Lung (tissue), 12 donors: ENCODE data around the gene PTPN14. TPM values are rescaled to one million over a fixed set of nuclear protein-coding genes. Genes with fewer than 3 reads are reported as not detected.

Experiments
- ATAC-seq: fragments of 200-7000 bp; cut with Tn5 transposase; one replicate; pipeline ENCODE4 v1.9.1; 2020; ENCODE audit warnings: moderate number of reproducible peaks; ENCODE audit not compliant: insufficient read depth, low FRiP score
- DNase-seq, 3 donors: peaks; one replicate each; pipeline ENCODE4 v3.0.0-alpha.2; 2013 to 2017
- H3K27ac ChIP-seq, 2 donors: one replicate each; pipeline ENCODE4 v1.5.1; 2013; ENCODE audit warnings: mild to moderate bottlenecking in 2 of 2, moderate library complexity in 2 of 2, control low read depth in 1 of 2, inconsistent platforms in 1 of 2, low read depth in 1 of 2, low read length in 1 of 2
- H3K27me3 ChIP-seq, 3 donors: one replicate each; pipeline ENCODE4 v1.5.1; 2013; ENCODE audit warnings: low read length in 2 of 3; ENCODE audit not compliant: control insufficient read depth in 3 of 3, insufficient read depth in 3 of 3
- H3K36me3 ChIP-seq, 4 donors: one replicate each; pipeline ENCODE4 v1.5.1; 2013; ENCODE audit warnings: low read length in 4 of 4, mild to moderate bottlenecking in 1 of 4, moderate library complexity in 1 of 4; ENCODE audit not compliant: control insufficient read depth in 4 of 4, insufficient read depth in 4 of 4
- H3K4me1 ChIP-seq, 5 donors: one replicate each; pipeline ENCODE4 v1.5.1; 2013; ENCODE audit warnings: low read length in 5 of 5, mild to moderate bottlenecking in 2 of 5, moderate library complexity in 1 of 5; ENCODE audit not compliant: control insufficient read depth in 5 of 5, insufficient read depth in 5 of 5
- H3K4me3 ChIP-seq: one replicate; pipeline ENCODE4 v1.5.1; 2013; ENCODE audit warnings: mild to moderate bottlenecking, control low read depth, moderate library complexity
- H3K9ac ChIP-seq, 2 donors: one replicate each; pipeline ENCODE4 v1.5.1; 2013; ENCODE audit warnings: low read length in 2 of 2, control low read depth in 1 of 2; ENCODE audit not compliant: insufficient read depth in 1 of 2
- H3K9me3 ChIP-seq, 4 donors: one replicate each; pipeline ENCODE4 v1.5.1; 2013; ENCODE audit warnings: low read length in 3 of 4, mild to moderate bottlenecking in 1 of 4, moderate library complexity in 1 of 4; ENCODE audit not compliant: control insufficient read depth in 4 of 4, insufficient read depth in 3 of 4
- WGBS, 2 donors: extraction: QIAGEN DNeasy Blood & Tissue Kit; methylation state at CpG; one replicate each; pipeline ENCODE4 v1.1.7; 2013; 5-methylcytosine and 5-hydroxymethylcytosine counted together
- polyA plus RNA-seq, 2 donors: library from polyadenylated mRNA; stranded (reverse); fragments of 200-250 nt; gene quantifications; one replicate each; pipeline ENCODE4 v1.2.1, GENCODE V29; 2013
- total RNA-seq, 2 donors: library from RNA; depleted of rRNA in 1 of 2; stranded (reverse); fragments of >200 nt in 1 of 2; gene quantifications; one replicate each; pipeline ENCODE4 v1.2.1, GENCODE V29; 2014 to 2021
- TF ChIP-seq, protein P1 (sequence below): IDR thresholded peaks from 2 replicates; pipeline ENCODE4 v1.5.1; 2012; ENCODE audit warnings: mild to moderate bottlenecking; ENCODE audit errors: control extremely low read depth, extremely low read depth
- donor health status: control.
- donor health status: control.
- donor health status: Bipolar disorder and iron deficiency.
- donor health status: healthy.
- donor health status: DM: yes; HTN: yes; CAD: no.

Gene PTPN14
- total and polyA plus RNA-seq, 4 donors, result 4.4 to 43.2 (median 15.2) TPM

GRCh38 chr1:214588963-214589597, 37.7 kb upstream of the PTPN14 start:
- TF ChIP-seq, protein P1, sequence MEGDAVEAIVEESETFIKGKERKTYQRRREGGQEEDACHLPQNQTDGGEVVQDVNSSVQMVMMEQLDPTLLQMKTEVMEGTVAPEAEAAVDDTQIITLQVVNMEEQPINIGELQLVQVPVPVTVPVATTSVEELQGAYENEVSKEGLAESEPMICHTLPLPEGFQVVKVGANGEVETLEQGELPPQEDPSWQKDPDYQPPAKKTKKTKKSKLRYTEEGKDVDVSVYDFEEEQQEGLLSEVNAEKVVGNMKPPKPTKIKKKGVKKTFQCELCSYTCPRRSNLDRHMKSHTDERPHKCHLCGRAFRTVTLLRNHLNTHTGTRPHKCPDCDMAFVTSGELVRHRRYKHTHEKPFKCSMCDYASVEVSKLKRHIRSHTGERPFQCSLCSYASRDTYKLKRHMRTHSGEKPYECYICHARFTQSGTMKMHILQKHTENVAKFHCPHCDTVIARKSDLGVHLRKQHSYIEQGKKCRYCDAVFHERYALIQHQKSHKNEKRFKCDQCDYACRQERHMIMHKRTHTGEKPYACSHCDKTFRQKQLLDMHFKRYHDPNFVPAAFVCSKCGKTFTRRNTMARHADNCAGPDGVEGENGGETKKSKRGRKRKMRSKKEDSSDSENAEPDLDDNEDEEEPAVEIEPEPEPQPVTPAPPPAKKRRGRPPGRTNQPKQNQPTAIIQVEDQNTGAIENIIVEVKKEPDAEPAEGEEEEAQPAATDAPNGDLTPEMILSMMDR, result no peak
- Histone ChIP-seq H3K4me3 (no peak overlapping the region), H3K27ac (no peak overlapping the region), H3K27me3 (no peaks in the 10 kb centered on the region), H3K36me3 (no peaks in the 10 kb centered on the region), H3K9me3 (no peaks in the 10 kb centered on the region), H3K9ac (no peak overlapping the region), H3K4me1 (no peaks in the 10 kb centered on the region)
- 91 to 93% methylated on average over 4 of the region's 4 CpGs for WGBS, 2 donors
- ATAC-seq (no peak), DNase-seq (no peak)

DNA sequence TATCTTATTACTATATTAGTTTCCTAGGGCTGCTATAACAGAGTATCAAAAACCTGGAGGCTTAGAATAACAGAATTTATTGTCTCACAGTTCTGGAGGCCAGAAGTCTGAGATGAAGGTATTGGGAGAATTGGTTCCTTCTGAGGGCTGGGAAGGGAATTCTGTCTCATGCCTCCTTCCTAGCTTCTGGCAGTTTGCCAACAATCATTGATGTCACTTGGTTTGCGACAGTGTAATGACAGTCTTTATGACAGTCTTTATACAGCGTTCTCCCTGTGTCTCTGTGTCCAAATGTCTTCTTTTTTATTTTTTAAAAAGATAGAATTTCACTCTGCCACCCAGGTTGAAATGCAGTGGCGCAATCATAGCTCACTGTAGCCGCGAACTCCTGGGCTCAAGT, 35.8 kb upstream of the PTPN14 start:
- Histone ChIP-seq H3K4me3 (no peak overlapping the region), H3K4me1 (no peaks in the 10 kb centered on the region), H3K9me3 (no peaks in the 10 kb centered on the region), H3K27me3 (no peaks in the 10 kb centered on the region), H3K9ac (no peak overlapping the region), H3K27ac (no peak overlapping the region), H3K36me3 (no peaks in the 10 kb centered on the region)
- TF ChIP-seq, protein P1, result no peak
- 83 to 89% methylated on average over 5 of the region's 5 CpGs for WGBS, 2 donors
- ATAC-seq, result no peak
- no peak for DNase-seq

DNA sequence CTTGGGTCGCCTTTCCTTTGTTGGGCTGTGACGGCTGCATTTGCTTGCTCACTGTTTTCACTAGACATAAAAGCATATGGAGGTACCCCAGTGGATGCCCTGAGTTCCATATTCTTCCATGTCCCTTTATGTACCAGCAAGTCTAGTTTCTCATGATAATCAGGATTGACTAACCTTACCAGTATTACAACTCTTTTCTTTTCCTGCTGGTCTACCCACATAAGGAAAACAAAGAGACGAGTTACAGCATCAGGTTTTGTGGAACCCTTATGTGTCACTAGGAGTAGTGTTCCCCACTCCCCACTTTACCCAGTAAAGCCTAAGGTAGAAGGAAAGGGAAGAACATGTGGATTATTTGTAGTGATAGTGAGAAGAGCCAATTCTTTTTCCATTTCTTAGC, 35.2 kb upstream of the PTPN14 start:
- DNase-seq (no peak), ATAC-seq (no peak)
- no peak overlapping the region for H3K27ac ChIP-seq
- TF ChIP-seq, protein P1, result no peak
- no peak overlapping the region for H3K4me3 ChIP-seq
- H3K36me3 ChIP-seq, result no peaks in the 10 kb centered on the region
- H3K9me3 ChIP-seq, result no peaks in the 10 kb centered on the region
- no peak overlapping the region for H3K9ac ChIP-seq
- 88 to 89% methylated on average over 3 of the region's 3 CpGs for WGBS, 2 donors
- no peaks in the 10 kb centered on the region for H3K27me3 ChIP-seq
- H3K4me1 ChIP-seq, result no peaks in the 10 kb centered on the region
